Measurements from ENCODE around the gene RRP8.

Gene RRP8

GRCh38 chr11:6546735-6547134, 56.7 kb downstream of the RRP8 start:
- TF ChIP-seq CTCF (IDR thresholded peaks at IDR 0.05) = no peak

DNA sequence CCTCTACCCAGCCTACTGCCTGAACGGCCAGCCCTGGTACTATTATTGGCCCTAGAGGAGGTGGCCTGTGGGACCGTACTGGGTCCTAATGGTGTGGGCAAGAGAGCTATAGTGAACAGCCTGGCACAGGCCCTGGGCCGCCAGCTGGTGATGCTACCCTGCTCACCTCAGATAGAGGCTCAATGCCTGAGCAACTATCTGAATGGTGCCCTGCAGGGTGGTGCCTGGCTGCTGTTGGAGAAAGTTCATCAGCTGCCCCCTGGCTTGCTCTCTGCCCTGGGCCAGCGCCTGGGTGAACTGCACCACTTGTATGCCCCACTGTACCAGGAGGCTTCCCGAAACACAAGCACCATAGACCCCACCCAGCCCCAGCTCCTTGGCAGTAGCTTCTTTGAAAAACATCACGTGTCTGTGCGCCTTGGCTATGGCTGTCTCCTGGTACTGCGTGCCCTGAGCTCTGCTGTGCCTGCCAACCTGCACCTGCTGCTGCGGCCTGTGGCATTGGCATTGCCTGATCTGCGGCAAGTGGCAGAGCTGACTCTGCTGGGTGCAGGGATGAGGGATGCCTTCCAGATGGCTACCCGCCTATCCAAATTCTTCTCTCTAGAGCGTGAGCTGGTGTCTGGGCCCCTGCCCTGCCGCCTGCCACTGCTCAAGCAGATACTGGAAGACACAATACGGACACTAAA, 57.4 kb downstream of the RRP8 start:
- TF ChIP-seq CTCF (IDR thresholded peaks at IDR 0.05) = no peak
